Measurements from ENCODE around the gene PTCH2. TPM values are rescaled to one million over a fixed set of nuclear protein-coding genes. Genes with fewer than 3 reads are reported as not detected.
"Not testable (repeated sequence)": the region's sequence is repeated elsewhere in the genome, so short reads cannot be mapped to it uniquely, and the experiment has no call there.

The PTCH2 gene
- total RNA-seq, 1 experiment from 2014 or later: 0.03 TPM

GRCh38 chr1:44848456-44849181 lies 5.6 kb upstream of the PTCH2 start:
- in situ Hi-C loops (cut with HindIII; ENCODE audit: low pct_unique_long_range_greater_than_20kb, low sequenced_read_pairs): no loop called here
- DNase-seq (ENCODE audit: low read depth, low spot score): peak; percentile 78

- DNase-seq (ENCODE audit: low read depth, low spot score): no peak
- in situ Hi-C loops (cut with HindIII; ENCODE audit: low pct_unique_long_range_greater_than_20kb, low sequenced_read_pairs): no loop called here
These were observed 4.8 kb upstream of the PTCH2 start for GRCh38 chr1:44847845-44848244.

- no peak for DNase-seq (ENCODE audit: low read depth, low spot score)
- in situ Hi-C loops (cut with HindIII; ENCODE audit: low pct_unique_long_range_greater_than_20kb, low sequenced_read_pairs): no loop called here
These were observed 3.9 kb upstream of the PTCH2 start for GRCh38 chr1:44846985-44847384.

- in situ Hi-C loops (cut with HindIII; ENCODE audit: low pct_unique_long_range_greater_than_20kb, low sequenced_read_pairs): no loop called here
These were observed 579 bp downstream of the PTCH2 start for GRCh38 chr1:44842486-44842861.

GRCh38 chr1:44839576-44839975 lies 3.5 kb downstream of the PTCH2 start:
- DNase-seq (ENCODE audit: low read depth, low spot score): no peak
- in situ Hi-C loops (cut with HindIII; ENCODE audit: low pct_unique_long_range_greater_than_20kb, low sequenced_read_pairs): no loop called here

More at GRCh38 chr1:44842486-44842861, 579 bp downstream of the PTCH2 start:
- no peak for DNase-seq (ENCODE audit: low read depth, low spot score)

- DNase-seq (ENCODE audit: low read depth, low spot score); in situ Hi-C loops (cut with HindIII; ENCODE audit: low pct_unique_long_range_greater_than_20kb, low sequenced_read_pairs): not testable (repeated sequence)
These were observed 4.8 kb downstream of the PTCH2 start for GRCh38 chr1:44838294-44838693.

GRCh38 chr1:44835738-44836675 lies 7.0 kb downstream of the PTCH2 start:
- DNase-seq (ENCODE audit: low read depth, low spot score): peak; percentile 80
- in situ Hi-C loops (cut with HindIII; ENCODE audit: low pct_unique_long_range_greater_than_20kb, low sequenced_read_pairs): no loop called here

GRCh38 chr1:44834328-44834727 lies 8.7 kb downstream of the PTCH2 start:
- in situ Hi-C loops (cut with HindIII; ENCODE audit: low pct_unique_long_range_greater_than_20kb, low sequenced_read_pairs): no loop called here
- DNase-seq (ENCODE audit: low read depth, low spot score): no peak

- no peak for DNase-seq (ENCODE audit: low read depth, low spot score)
- in situ Hi-C loops (cut with HindIII; ENCODE audit: low pct_unique_long_range_greater_than_20kb, low sequenced_read_pairs): no loop called here
These were observed 10.9 kb downstream of the PTCH2 start for GRCh38 chr1:44832056-44832705.

GRCh38 chr1:44831516-44831915 lies 11.5 kb downstream of the PTCH2 start:
- DNase-seq (ENCODE audit: low read depth, low spot score): no peak
- in situ Hi-C loops (cut with HindIII; ENCODE audit: low pct_unique_long_range_greater_than_20kb, low sequenced_read_pairs): no loop called here

GRCh38 chr1:44830900-44831304 lies 12.2 kb downstream of the PTCH2 start:
- in situ Hi-C loops (cut with HindIII; ENCODE audit: low pct_unique_long_range_greater_than_20kb, low sequenced_read_pairs): no loop called here
- DNase-seq (ENCODE audit: low read depth, low spot score): no peak

GRCh38 chr1:44829506-44830384 lies 13.3 kb downstream of the PTCH2 start:
- in situ Hi-C loops (cut with HindIII; ENCODE audit: low pct_unique_long_range_greater_than_20kb, low sequenced_read_pairs): no loop called here
- DNase-seq (ENCODE audit: low read depth, low spot score): no peak

- in situ Hi-C loops (cut with HindIII; ENCODE audit: low pct_unique_long_range_greater_than_20kb, low sequenced_read_pairs): no loop called here
- DNase-seq (ENCODE audit: low read depth, low spot score): no peak
These were observed 14.1 kb downstream of the PTCH2 start for GRCh38 chr1:44828841-44829440.

- DNase-seq (ENCODE audit: low read depth, low spot score): no peak
- in situ Hi-C loops (cut with HindIII; ENCODE audit: low pct_unique_long_range_greater_than_20kb, low sequenced_read_pairs): no loop called here
These were observed 14.9 kb downstream of the PTCH2 start for GRCh38 chr1:44828003-44828651.

GRCh38 chr1:44827197-44828002 lies 15.7 kb downstream of the PTCH2 start:
- DNase-seq (ENCODE audit: low read depth, low spot score): no peak
- in situ Hi-C loops (cut with HindIII; ENCODE audit: low pct_unique_long_range_greater_than_20kb, low sequenced_read_pairs): no loop called here

Data from SK-MEL-5 (cell line).